Stimulated activated CD4-positive, alpha-beta T cell treated with anti-CD3 and anti-CD28 coated beads, TNF-alpha, amount 100 ng/mL, for 24 hours (primary cell): ENCODE measurements around the gene ZFYVE1.

Source experiments
- DNase-seq, 3 experiments: peaks; one replicate each; pipeline ENCODE4 v3.0.0-alpha.2; 2020; ENCODE audit warnings: low read depth in 3 of 3

ZFYVE1 gene

DNA sequence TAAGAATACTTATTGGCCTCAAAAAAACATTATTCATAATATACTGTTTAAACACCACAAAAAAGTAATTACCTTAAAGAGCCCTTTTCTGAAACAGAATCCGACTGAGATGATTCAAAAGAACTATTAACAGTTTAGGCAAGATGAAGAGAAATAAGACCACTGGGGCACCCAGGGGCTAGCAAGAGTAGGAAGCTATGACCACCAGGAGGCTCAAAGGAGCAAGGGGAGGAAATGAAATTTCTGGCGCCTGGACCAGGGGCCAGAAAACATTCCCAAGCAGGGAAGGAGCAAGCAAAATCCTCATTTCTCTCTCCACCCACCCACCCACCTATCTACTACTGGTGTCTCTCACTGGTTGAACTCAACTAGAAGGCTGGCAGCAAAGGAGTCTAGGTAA lies 106.9 kb downstream of the ZFYVE1 start:
- DNase-seq, result no peak
